ENCODE results near the gene NOXA1. TPM values are rescaled to one million over a fixed set of nuclear protein-coding genes. Genes with fewer than 3 reads are reported as not detected.
A peak's percentile ranks its signal among the peaks of the same experiment; 100 is the strongest.

The NOXA1 gene
- total RNA-seq, 3 donors from 2014 or later, result 2.9 to 13.8 (median 4.6) TPM

DNA sequence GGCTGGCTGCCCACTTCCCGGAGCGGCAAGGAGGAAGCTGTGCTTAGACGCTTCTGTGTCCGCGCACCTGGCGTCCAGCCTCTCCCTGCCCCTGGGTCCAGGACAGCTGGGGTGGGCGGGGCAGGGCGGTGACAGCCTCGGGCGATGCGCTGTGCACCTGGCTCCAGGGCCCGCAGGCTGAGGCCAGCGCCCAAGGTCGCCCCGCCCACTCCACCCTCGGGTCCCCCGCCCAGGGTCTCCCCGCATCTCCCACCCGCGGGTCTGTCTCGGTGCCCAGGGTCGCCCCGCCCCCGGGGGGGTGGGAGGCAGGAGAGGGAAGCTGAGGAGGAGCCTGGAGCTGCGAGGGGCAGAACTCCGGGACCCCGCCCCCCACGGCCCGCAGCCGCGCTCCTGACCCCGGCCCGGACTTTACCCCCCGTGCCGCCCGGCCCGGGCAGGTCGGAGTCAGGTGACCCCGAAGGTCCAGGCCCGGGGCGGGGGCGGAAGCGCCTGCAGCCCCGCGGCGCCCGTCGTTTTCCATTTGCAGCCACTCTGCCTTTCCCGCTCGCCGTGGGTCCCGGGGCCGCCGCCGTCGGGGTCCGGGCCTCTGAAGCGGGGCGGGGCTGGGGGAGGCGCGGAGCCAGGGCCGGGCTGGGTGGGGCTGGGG, 18.2 kb downstream of the NOXA1 start, which contains the start of gene ENTPD8:
Gene ENTPD8, minus strand, starts transcription at position 69 of the 646 bp plus-strand sequence. CDS start 3,072 bp downstream, outside the sequence.
- peak within 1 kb of the TSS; percentile 26 to 68 (median 55) for H3K4me3 ChIP-seq
- no peaks in the 10 kb centered on the region for H3K27me3 ChIP-seq
- TF ChIP-seq CTCF (IDR thresholded peaks at IDR 0.05), result no peak
- no peak for TF ChIP-seq POLR2A (IDR thresholded peaks at IDR 0.05)
- TF ChIP-seq POLR2AphosphoS5 (IDR thresholded peaks at IDR 0.05), result no peak
- intact Hi-C loops (cut with DNase I; ENCODE audit: low total_unique reads), result no loop called here
- H3K4me1 ChIP-seq, result peaks cover 8 to 13% of the 10 kb centered on the region in 2 donors
- no peaks in the 10 kb centered on the region for H3K36me3 ChIP-seq
- H3K9me3 ChIP-seq, result no peaks in the 10 kb centered on the region
- DNase-seq (ENCODE audit: low spot score in 2 of 2), result no peak
- no peak within 1 kb of the TSS for H3K27ac ChIP-seq

DNA sequence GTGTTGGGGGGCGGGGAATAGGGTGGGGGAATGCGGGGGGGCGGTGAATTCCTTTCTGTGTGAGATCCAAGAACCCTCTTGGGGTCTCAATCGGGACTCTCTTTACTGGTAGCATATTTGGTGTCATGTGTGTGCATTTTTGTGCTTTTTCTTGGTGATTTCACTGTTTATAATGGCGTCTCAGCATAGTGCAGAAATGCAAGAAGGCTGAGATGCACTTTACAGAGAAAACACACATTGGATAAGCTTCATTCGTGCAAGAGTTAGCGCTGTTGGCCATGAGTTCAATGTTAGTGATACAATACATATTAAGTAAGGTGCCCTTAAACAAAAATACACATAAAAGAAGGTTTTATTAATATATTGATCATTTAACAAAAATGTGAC, 18.7 kb downstream of the NOXA1 start:
- peaks cover 8 to 10% of the 10 kb centered on the region in 2 donors for H3K4me1 ChIP-seq
- intact Hi-C loops (cut with DNase I; ENCODE audit: low total_unique reads), result no loop called here
- no peaks in the 10 kb centered on the region for H3K9me3 ChIP-seq
- TF ChIP-seq CTCF (IDR thresholded peaks at IDR 0.05) (no peak), POLR2A (IDR thresholded peaks at IDR 0.05) (no peak), POLR2AphosphoS5 (IDR thresholded peaks at IDR 0.05) (no peak)
- H3K36me3 ChIP-seq, result no peaks in the 10 kb centered on the region
- H3K27ac ChIP-seq, result no peak overlapping the region
- peak overlapping the region in 2 of 3 donors; percentile 55 to 68 for H3K4me3 ChIP-seq
- H3K27me3 ChIP-seq, result no peaks in the 10 kb centered on the region
- no peak for DNase-seq (ENCODE audit: low spot score in 2 of 2)

DNA sequence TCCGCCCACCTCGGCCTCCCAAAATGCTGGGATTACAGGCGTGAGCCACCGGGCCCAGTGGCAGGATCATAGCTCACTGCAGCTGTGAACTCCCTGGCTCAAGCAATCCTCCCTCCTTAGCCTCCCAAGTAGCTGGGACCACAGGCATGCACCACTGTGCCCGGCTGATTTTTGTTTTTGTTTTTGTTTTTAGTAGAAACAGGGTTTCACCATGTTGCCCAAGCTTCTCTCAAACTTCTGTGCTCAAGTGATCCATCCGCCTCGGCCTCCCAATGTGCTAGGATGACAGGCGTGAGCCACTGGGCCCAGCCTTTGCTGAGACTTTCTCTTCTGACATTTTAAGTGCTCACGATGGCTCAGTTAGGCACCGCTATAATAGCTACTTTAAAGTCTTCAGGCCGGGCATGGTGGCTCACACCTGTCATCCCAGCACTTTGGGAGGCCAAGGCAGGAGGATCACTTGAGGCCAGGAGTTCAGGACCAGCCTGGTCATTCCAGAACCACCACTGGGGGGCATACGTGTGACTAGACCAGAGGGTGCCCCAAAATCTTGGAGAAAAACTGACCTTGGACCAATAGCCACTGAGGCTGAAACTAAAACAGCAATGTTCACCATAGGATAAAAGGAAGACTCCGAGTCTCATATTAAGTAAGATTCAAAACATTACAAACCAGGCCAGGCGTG, 21.1 kb downstream of the NOXA1 start:
- H3K27me3 ChIP-seq, result no peaks in the 10 kb centered on the region
- no peaks in the 10 kb centered on the region for H3K36me3 ChIP-seq
- no peak for DNase-seq (ENCODE audit: low spot score in 2 of 2)
- peaks cover 8 to 10% of the 10 kb centered on the region in 2 donors for H3K4me1 ChIP-seq
- no peak overlapping the region for H3K27ac ChIP-seq
- no peak for TF ChIP-seq POLR2A (IDR thresholded peaks at IDR 0.05)
- TF ChIP-seq POLR2AphosphoS5 (IDR thresholded peaks at IDR 0.05), result no peak
- TF ChIP-seq CTCF (IDR thresholded peaks at IDR 0.05), result no peak
- H3K9me3 ChIP-seq, result no peaks in the 10 kb centered on the region
- no peak overlapping the region for H3K4me3 ChIP-seq
- intact Hi-C loops (cut with DNase I; ENCODE audit: low total_unique reads), result no loop called here

DNA sequence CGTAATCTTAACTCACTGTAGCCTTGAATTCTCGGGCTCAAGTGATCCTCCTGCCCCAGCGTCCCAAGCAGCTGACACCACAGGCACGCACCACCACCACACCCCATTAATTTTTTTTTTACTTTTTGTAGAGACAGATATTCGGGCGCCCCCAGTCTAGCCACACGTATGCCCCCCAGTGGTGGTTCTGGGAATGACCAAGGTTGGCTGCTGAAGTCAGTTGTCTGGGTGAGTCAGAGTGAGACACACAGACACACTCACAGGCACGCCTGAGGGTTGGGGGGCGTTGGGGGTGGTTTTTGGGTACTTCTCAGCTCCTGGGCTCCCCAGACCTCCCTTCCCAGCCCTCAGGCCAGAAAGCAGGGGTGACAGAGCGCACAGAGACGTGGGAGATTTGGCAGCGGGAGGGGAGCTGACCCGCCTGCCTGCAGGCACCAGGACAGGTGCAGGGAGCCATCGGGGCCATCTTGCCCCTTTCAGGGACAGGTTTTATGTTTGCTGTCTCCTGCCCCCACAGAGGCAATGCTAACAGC, 22.1 kb downstream of the NOXA1 start:
- TF ChIP-seq POLR2A (IDR thresholded peaks at IDR 0.05) (no peak), CTCF (IDR thresholded peaks at IDR 0.05) (peak; percentile 65 to 92 (median 68))
- peak; percentile 77 to 79 for DNase-seq (ENCODE audit: low spot score in 2 of 2)
- intact Hi-C loops (cut with DNase I; ENCODE audit: low total_unique reads), result no loop called here
- Histone ChIP-seq H3K4me3 (peak overlapping the region in 1 of 3 donors; percentile 10), H3K36me3 (no peaks in the 10 kb centered on the region), H3K4me1 (peaks cover 8 to 10% of the 10 kb centered on the region in 2 donors), H3K9me3 (no peaks in the 10 kb centered on the region), H3K27ac (no peak overlapping the region), H3K27me3 (no peaks in the 10 kb centered on the region)

DNA sequence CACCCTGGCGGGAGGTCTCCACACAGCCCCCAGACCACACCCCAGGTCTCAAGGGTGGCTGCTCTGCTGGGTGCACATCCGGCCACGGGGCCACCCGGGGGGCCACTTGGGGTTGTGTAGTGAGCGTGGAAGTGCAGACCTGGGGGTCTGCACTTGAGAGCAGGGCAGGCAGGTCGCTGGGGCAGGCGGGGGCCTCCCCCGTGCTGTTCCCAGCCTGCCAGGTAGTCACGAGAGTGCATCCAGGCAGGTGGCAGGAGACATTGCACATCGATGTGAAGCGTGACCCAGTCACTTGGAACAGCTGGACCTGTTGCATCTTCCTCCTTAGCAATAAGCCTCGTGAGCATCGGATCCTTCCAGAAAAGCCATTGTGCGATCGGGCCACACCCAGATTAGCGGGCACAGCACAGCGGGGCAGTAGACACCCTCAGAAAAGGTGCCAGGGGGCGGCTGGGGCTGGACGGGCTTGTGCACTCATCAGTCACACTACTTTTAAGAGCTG, 22.8 kb downstream of the NOXA1 start:
- no peak overlapping the region for H3K27ac ChIP-seq
- no peak for DNase-seq (ENCODE audit: low spot score in 2 of 2)
- no peaks in the 10 kb centered on the region for H3K27me3 ChIP-seq
- H3K4me3 ChIP-seq, result peak overlapping the region in 1 of 3 donors; percentile 10
- no peaks in the 10 kb centered on the region for H3K9me3 ChIP-seq
- intact Hi-C loops (cut with DNase I; ENCODE audit: low total_unique reads), result no loop called here
- no peaks in the 10 kb centered on the region for H3K36me3 ChIP-seq
- TF ChIP-seq POLR2A (IDR thresholded peaks at IDR 0.05) (no peak), POLR2AphosphoS5 (IDR thresholded peaks at IDR 0.05) (peak in 1 of 3 donors; percentile 54), CTCF (IDR thresholded peaks at IDR 0.05) (no peak)
- peaks cover 8 to 10% of the 10 kb centered on the region in 2 donors for H3K4me1 ChIP-seq
